Uterus (tissue), 4 donors: ENCODE data around the gene SLC39A7. TPM values are rescaled to one million over a fixed set of nuclear protein-coding genes. Genes with fewer than 3 reads are reported as not detected.

Experiments used
- DNase-seq, 2 donors: peaks; one replicate each; pipeline ENCODE4 v3.0.0-alpha.2; 2019 to 2020
- H3K27ac ChIP-seq, 2 donors: fragments of 200-600 bp; sonication (generic); 1 replicate in 1 of 2; 2 replicates in 1 of 2; pipeline ENCODE4 v1.5.1; 2016 to 2018
- H3K27me3 ChIP-seq, 2 donors: fragments of 200-600 bp; sonication (generic); one replicate each; pipeline ENCODE4 v1.5.1; 2018 to 2019; ENCODE audit warnings: control low read depth in 1 of 2
- H3K36me3 ChIP-seq, 2 donors: fragments of 200-600 bp; sonication (generic); one replicate each; pipeline ENCODE4 v1.5.1; 2019; ENCODE audit warnings: control low read depth in 1 of 2
- H3K4me1 ChIP-seq, 2 donors: fragments of 200-600 bp; sonication (generic); one replicate each; pipeline ENCODE4 v1.5.1; 2018 to 2019; ENCODE audit warnings: control low read depth in 1 of 2
- H3K4me3 ChIP-seq, 2 donors: fragments of 200-600 bp; sonication (generic); 1 replicate in 1 of 2; 2 replicates in 1 of 2; pipeline ENCODE4 v1.5.1; 2018 to 2019; ENCODE audit warnings: mild to moderate bottlenecking in 1 of 2
- H3K9me3 ChIP-seq, 2 donors: fragments of 200-600 bp; sonication (generic); one replicate each; pipeline ENCODE4 v1.5.1; 2019; ENCODE audit warnings: control low read depth in 1 of 2
- POLR2A ChIP-seq, 2 donors: fragments of 450-650 bp; IDR thresholded peaks; one replicate each; pipeline ENCODE4 v1.6.1; 2016; ENCODE audit warnings: antibody characterized with exemption in 2 of 2, mild to moderate bottlenecking in 1 of 2, moderate library complexity in 1 of 2
- intact Hi-C: fragments of 100-400 bp; cut with DNase I; formaldehyde crosslinking; loops from one replicate; pipeline ENCODE4 v1.15.1; 2023; ENCODE audit warnings: low total_unique reads
- total RNA-seq, 4 donors: library from RNA; depleted of rRNA in 3 of 4; stranded (reverse); fragments of >200 nt in 3 of 4; gene quantifications; one replicate each; pipeline versions ENCODE4 v1.1.0 to v1.2.4, GENCODE V29; 2014 to 2023
- TF ChIP-seq, protein P1 (sequence below), 4 experiments: fragments of 200-600 bp in 2 of 4; fragments of 450-650 bp in 2 of 4; sonication (generic) in 2 of 4; IDR thresholded peaks; one replicate each; pipeline ENCODE4 v1.5.1; 2016 to 2019; ENCODE audit warnings: antibody characterized with exemption in 4 of 4, mild to moderate bottlenecking in 2 of 4, moderate library complexity in 1 of 4
- donor health status: DM: yes; HTN: yes; CAD: no.

Gene SLC39A7
- total RNA-seq, 4 donors from 2014 or later, result 53.8 to 87.8 (median 57.5) TPM

DNA sequence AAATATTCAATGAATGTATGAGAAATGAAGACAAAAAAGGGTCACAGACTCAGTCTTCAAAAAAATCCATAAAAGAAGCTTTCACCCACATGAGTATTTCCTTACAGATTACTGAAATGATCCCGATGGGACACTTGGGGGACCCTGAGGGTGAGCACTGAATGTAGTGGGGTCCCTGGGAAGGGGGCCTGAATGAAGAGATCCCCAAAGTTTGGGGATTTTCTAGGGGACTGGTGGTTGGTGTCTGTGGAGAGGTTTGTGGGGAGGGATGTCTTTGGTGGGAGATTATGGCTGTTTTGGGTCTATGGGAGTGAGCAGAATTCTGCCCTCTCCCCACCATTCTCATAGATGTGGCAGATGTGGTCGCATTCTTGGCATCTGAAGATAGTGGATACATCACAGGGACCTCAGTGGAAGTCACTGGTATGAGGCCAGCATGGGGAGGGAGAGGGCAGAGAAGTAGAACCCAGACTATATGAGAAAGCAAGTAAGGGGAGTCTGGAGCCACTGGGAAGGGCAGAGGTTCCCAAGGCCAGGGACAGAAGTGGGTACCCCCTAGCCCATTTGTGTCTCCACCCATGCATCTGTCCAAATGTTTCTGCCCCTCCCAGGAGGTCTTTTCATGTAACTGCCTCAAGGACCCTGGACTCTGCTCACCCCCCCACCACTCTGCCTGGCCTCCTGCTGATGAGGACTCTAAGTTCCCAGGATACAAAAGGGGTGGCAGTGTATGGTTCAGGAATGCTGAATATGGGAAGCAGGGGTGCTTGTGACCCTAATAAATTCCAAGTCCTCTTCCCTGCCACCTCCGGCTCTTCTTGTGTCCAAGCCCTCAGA is 5.6 kb downstream of the SLC39A7 start:
- DNase-seq, result no peak
- no peaks in the 10 kb centered on the region for H3K27me3 ChIP-seq
- TF ChIP-seq, protein P1, sequence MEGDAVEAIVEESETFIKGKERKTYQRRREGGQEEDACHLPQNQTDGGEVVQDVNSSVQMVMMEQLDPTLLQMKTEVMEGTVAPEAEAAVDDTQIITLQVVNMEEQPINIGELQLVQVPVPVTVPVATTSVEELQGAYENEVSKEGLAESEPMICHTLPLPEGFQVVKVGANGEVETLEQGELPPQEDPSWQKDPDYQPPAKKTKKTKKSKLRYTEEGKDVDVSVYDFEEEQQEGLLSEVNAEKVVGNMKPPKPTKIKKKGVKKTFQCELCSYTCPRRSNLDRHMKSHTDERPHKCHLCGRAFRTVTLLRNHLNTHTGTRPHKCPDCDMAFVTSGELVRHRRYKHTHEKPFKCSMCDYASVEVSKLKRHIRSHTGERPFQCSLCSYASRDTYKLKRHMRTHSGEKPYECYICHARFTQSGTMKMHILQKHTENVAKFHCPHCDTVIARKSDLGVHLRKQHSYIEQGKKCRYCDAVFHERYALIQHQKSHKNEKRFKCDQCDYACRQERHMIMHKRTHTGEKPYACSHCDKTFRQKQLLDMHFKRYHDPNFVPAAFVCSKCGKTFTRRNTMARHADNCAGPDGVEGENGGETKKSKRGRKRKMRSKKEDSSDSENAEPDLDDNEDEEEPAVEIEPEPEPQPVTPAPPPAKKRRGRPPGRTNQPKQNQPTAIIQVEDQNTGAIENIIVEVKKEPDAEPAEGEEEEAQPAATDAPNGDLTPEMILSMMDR (IDR thresholded peaks at IDR 0.05), result no peak
- TF ChIP-seq POLR2A (IDR thresholded peaks at IDR 0.05), result no peak
- peaks cover 10% of the 10 kb centered on the region in 2 donors for H3K4me1 ChIP-seq
- intact Hi-C loops, result loop anchor here (10.0 kb wide), 1 partner anchor 89 kb away; the partner anchor contains the start of gene RGL2
- no peak overlapping the region for H3K27ac ChIP-seq
- H3K9me3 ChIP-seq, result no peaks in the 10 kb centered on the region
- H3K4me3 ChIP-seq, result no peak overlapping the region
- no peaks in the 10 kb centered on the region for H3K36me3 ChIP-seq

DNA sequence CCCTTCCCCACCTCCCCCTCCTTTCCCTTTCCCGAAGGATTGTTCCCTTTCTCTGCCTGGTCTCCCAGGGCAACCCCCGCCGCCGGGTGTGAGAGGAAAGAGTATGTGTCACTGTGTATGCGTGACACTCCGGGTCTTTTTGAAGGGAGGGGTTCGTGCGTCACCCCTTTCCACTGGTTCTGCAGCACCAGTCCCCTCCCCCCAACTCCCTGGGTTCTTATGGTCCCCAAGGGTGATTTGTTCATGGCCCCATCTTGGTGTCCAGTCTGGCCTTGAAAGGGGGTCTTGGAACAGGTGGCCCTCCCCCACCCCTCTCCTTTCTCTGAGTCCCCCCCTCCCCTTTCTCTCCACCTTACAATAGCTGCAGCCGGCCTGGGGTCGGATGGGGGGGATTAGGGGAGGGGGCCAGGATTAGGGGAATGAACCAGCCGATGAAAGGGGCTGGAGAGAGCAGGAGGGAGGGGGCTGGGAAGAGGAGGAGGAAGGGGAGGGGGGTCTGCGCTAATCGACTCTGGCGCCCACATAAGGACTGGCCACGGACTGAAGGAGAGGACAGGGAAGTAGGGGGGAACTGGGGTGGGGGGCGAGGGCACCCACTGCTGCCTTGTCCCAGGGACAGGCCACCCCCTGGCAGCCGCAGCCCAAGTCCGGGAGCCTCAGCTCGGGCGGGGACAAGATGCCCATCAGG is 6.3 kb downstream of the SLC39A7 start:
- H3K27me3 ChIP-seq, result no peaks in the 10 kb centered on the region
- peak overlapping the region; percentile 94 to 99 for H3K27ac ChIP-seq
- no peak for DNase-seq
- no peaks in the 10 kb centered on the region for H3K36me3 ChIP-seq
- intact Hi-C loops, result loop anchor here (10.0 kb wide), 1 partner anchor 88 kb away; the partner anchor contains the start of gene RGL2
- peak overlapping the region; percentile 90 to 94 for H3K4me3 ChIP-seq
- no peaks in the 10 kb centered on the region for H3K9me3 ChIP-seq
- H3K4me1 ChIP-seq, result peaks cover 3 to 5% of the 10 kb centered on the region in 2 donors
- TF ChIP-seq, protein P1 (IDR thresholded peaks at IDR 0.05), result no peak
- no peak for TF ChIP-seq POLR2A (IDR thresholded peaks at IDR 0.05)

DNA sequence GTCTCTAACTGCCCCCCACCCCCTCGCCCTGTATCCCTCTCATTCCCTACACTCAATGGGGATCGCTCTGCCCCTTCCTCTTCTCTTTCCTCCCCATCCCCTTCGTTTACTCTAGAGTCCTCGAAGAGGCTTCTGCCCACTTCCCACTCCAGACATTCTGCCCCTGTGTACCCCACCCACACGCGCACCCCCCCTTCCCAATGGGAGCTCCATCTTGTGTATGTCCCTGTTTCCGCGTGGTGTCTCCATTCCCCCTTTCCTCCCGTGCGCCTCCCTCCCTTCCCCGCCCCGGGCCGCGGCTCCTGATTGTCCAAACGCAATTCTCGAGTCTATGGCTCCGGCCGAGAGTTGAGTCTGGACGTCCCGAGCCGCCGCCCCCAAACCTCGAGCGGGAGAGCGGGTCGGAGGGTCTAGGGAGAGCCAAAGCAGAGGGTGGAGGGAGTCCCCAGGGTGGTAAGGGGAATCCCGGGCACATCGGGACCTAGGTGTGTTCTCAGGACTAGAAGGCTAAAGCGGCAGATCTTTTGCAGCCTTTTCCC is 7.0 kb downstream of the SLC39A7 start:
- intact Hi-C loops, result loop anchor here (10.0 kb wide), 1 partner anchor 87 kb away; the partner anchor contains the start of gene RGL2
- no peak for TF ChIP-seq POLR2A (IDR thresholded peaks at IDR 0.05)
- TF ChIP-seq, protein P1 (IDR thresholded peaks at IDR 0.05), result no peak
- no peaks in the 10 kb centered on the region for H3K36me3 ChIP-seq
- peak overlapping the region; percentile 90 to 94 for H3K4me3 ChIP-seq
- H3K9me3 ChIP-seq, result no peaks in the 10 kb centered on the region
- peaks cover 0 to under 1% of the 10 kb centered on the region in 2 donors for H3K4me1 ChIP-seq
- H3K27ac ChIP-seq, result peak overlapping the region; percentile 94 to 99
- DNase-seq, result peak; percentile 60 to 63
- H3K27me3 ChIP-seq, result no peaks in the 10 kb centered on the region

DNA sequence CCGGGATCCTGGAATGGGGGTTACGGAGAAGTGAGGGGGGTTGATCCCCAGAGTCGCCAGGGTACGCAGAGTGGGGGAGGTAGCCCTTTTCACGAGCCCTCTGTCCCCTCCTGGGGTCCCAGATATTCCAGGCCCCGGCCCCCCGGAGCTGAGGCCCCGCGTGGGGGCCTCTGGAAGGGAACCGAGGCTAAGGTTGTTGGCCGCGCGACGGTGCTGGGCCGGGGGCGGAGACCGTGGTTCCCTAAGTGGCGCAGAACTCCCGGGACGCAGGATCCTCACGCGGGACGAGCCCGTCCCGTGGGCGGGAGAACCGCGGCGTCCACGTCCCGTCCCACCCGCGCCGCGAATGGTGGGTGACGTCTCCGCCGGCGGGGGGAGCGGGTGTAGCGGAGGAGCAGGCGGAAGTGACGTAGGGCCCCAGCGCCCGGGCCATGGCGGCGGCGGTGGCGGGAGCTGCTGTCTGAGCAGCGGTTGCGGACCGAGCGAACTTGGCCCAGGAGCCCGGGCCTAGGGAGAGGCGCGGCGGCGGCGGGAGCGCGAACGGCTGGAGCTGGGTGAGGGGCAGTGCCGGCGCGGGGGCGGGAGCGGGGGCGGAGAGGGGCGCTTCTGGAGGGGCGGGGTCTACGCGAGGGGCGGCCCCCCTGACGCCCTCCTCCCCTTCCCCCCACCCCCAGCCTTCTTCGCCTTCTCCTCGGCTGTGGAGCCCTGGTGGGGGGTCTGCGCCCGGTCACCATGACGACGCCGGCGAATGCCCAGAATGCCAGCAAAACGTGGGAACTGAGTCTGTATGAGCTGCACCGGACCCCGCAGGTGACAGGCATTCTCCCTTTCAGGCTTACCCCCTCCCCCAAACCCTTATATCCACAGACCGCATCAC is 7.7 kb downstream of the SLC39A7 start, which contains the start of gene RING1:
RING1 (plus strand) TSS at position 410 of the 877 bp plus-strand sequence; CDS start at position 733, 323 bp downstream.
- no peaks in the 10 kb centered on the region for H3K36me3 ChIP-seq
- TF ChIP-seq, protein P1 (IDR thresholded peaks at IDR 0.05), result peak in 1 of 4 experiments; percentile 19
- peak; percentile 97 to 100 for TF ChIP-seq POLR2A (IDR thresholded peaks at IDR 0.05)
- no peaks in the 10 kb centered on the region for H3K4me1 ChIP-seq
- no peaks in the 10 kb centered on the region for H3K9me3 ChIP-seq
- H3K27me3 ChIP-seq, result no peaks in the 10 kb centered on the region
- DNase-seq, result peak; percentile 87 to 89
- H3K4me3 ChIP-seq, result peak within 1 kb of the TSS; percentile 90 to 94
- intact Hi-C loops, result loop anchor here (10.0 kb wide), 1 partner anchor 86 kb away; the partner anchor contains the start of gene RGL2
- peak within 1 kb of the TSS; percentile 94 to 99 for H3K27ac ChIP-seq
